HG03280 (cell line): ENCODE measurements around the gene LEMD2.
A peak's percentile ranks its signal among the peaks of the same experiment; 100 is the strongest.

Source experiments
- ATAC-seq: cut with Tn5 transposase; IDR thresholded peaks from one replicate; pipeline ENCODE4 v1.9.1; 2021; ENCODE audit warnings: mild to moderate bottlenecking, moderate library complexity; ENCODE audit not compliant: unreplicated experiment

The LEMD2 gene

GRCh38 chr6:33777398-33778388 lies 11.2 kb downstream of the LEMD2 start:
- ATAC-seq: no peak

- no peak for ATAC-seq
These were observed 12.2 kb downstream of the LEMD2 start for GRCh38 chr6:33776764-33777163.

GRCh38 chr6:33776186-33776585 lies 12.7 kb downstream of the LEMD2 start:
- no peak for ATAC-seq

GRCh38 chr6:33774774-33775173 lies 14.2 kb downstream of the LEMD2 start:
- ATAC-seq: no peak

GRCh38 chr6:33772902-33773472 lies 15.9 kb downstream of the LEMD2 start:
- ATAC-seq: no peak

GRCh38 chr6:33772082-33772830 lies 16.7 kb downstream of the LEMD2 start:
- ATAC-seq: no peak

GRCh38 chr6:33771146-33772081 lies 17.5 kb downstream of the LEMD2 start:
- ATAC-seq: peak; percentile 48

- no peak for ATAC-seq
These were observed 18.1 kb downstream of the LEMD2 start for GRCh38 chr6:33770833-33771145.

GRCh38 chr6:33770124-33770832 lies 18.7 kb downstream of the LEMD2 start:
- ATAC-seq: no peak

- no peak for ATAC-seq
These were observed 19.6 kb downstream of the LEMD2 start for GRCh38 chr6:33769248-33769821.

GRCh38 chr6:33768644-33769120 lies 20.2 kb downstream of the LEMD2 start:
- ATAC-seq: no peak

GRCh38 chr6:33766921-33767907 lies 21.7 kb downstream of the LEMD2 start:
- ATAC-seq: no peak

GRCh38 chr6:33765368-33765767 lies 23.6 kb downstream of the LEMD2 start:
- ATAC-seq: no peak

GRCh38 chr6:33764036-33764435 lies 24.9 kb downstream of the LEMD2 start:
- ATAC-seq: no peak

- no peak for ATAC-seq
These were observed 25.4 kb downstream of the LEMD2 start for GRCh38 chr6:33763483-33763882.

- ATAC-seq: no peak
These were observed 26.2 kb downstream of the LEMD2 start for GRCh38 chr6:33762713-33763112.

- no peak for ATAC-seq
These were observed 26.9 kb downstream of the LEMD2 start for GRCh38 chr6:33761922-33762629.

GRCh38 chr6:33761581-33761921 lies 27.4 kb downstream of the LEMD2 start:
- no peak for ATAC-seq
